ENCODE measurements around the gene FERD3L.

The FERD3L gene

GRCh38 chr7:19117091-19117869, 27.9 kb downstream of the FERD3L start, which contains the start of gene TWIST1:
TWIST1 (minus strand) TSS chr7:19117636; CDS start chr7:19117321, 315 bp downstream.
- DNase-seq (ENCODE audit: low spot score), result no peak

GRCh38 chr7:19116121-19117090, 28.8 kb downstream of the FERD3L start:
- no peak for DNase-seq (ENCODE audit: low spot score)

GRCh38 chr7:19114551-19114855, 30.7 kb downstream of the FERD3L start:
- DNase-seq (ENCODE audit: low spot score), result no peak

- no peak for DNase-seq (ENCODE audit: low spot score)
Measured at GRCh38 chr7:19113855-19114550, 31.2 kb downstream of the FERD3L start.

GRCh38 chr7:19113002-19113350, 32.2 kb downstream of the FERD3L start:
- DNase-seq (ENCODE audit: low spot score), result no peak

GRCh38 chr7:19112274-19113001, 32.8 kb downstream of the FERD3L start:
- no peak for DNase-seq (ENCODE audit: low spot score)

- no peak for DNase-seq (ENCODE audit: low spot score)
Measured at GRCh38 chr7:19111474-19112273, 33.5 kb downstream of the FERD3L start.

- DNase-seq (ENCODE audit: low spot score), result no peak
Measured at GRCh38 chr7:19110776-19111175, 34.4 kb downstream of the FERD3L start.

GRCh38 chr7:19110026-19110730, 35.0 kb downstream of the FERD3L start:
- DNase-seq (ENCODE audit: low spot score), result no peak

- DNase-seq (ENCODE audit: low spot score), result no peak
Measured at GRCh38 chr7:19109000-19109946, 35.9 kb downstream of the FERD3L start.

GRCh38 chr7:19107356-19108146, 37.7 kb downstream of the FERD3L start:
- DNase-seq (ENCODE audit: low spot score), result no peak

GRCh38 chr7:19107081-19107355, 38.2 kb downstream of the FERD3L start:
- DNase-seq (ENCODE audit: low spot score), result no peak

- no peak for DNase-seq (ENCODE audit: low spot score)
Measured at GRCh38 chr7:19106241-19107080, 38.8 kb downstream of the FERD3L start.

GRCh38 chr7:19105546-19105945, 39.7 kb downstream of the FERD3L start:
- no peak for DNase-seq (ENCODE audit: low spot score)

GRCh38 chr7:19104811-19105210, 40.4 kb downstream of the FERD3L start:
- no peak for DNase-seq (ENCODE audit: low spot score)

GRCh38 chr7:19102884-19103283, 42.3 kb downstream of the FERD3L start:
- DNase-seq (ENCODE audit: low spot score), result no peak

GRCh38 chr7:19101909-19102308, 43.3 kb downstream of the FERD3L start:
- no peak for DNase-seq (ENCODE audit: low spot score)

GRCh38 chr7:19101472-19101871, 43.7 kb downstream of the FERD3L start:
- no peak for DNase-seq (ENCODE audit: low spot score)

All from LoVo (cell line).